Ascending aorta (tissue), 2 donors: ENCODE measurements around the gene TMEM269. TPM values are rescaled to one million over a fixed set of nuclear protein-coding genes. Genes with fewer than 3 reads are reported as not detected.
"Not testable (repeated sequence)": the region's sequence is repeated elsewhere in the genome, so short reads cannot be mapped to it uniquely, and the experiment has no call there.

Source experiments
- DNase-seq, 2 donors: peaks; one replicate each; pipeline ENCODE4 v3.0.0-alpha.2; 2019; ENCODE audit warnings: low spot score in 2 of 2
- H3K27ac ChIP-seq, 2 donors: fragments of 200-600 bp; sonication (generic); one replicate each; pipeline ENCODE4 v1.5.1; 2016 to 2017; ENCODE audit warnings: mild to moderate bottlenecking in 1 of 2
- H3K27me3 ChIP-seq: fragments of 200-600 bp; sonication (generic); one replicate; pipeline ENCODE4 v1.5.1; 2017
- H3K36me3 ChIP-seq, 2 donors: fragments of 200-600 bp; sonication (generic); one replicate each; pipeline ENCODE4 v1.5.1; 2016
- H3K4me1 ChIP-seq, 2 donors: fragments of 200-600 bp; sonication (generic); one replicate each; pipeline ENCODE4 v1.5.1; 2016 to 2017; ENCODE audit warnings: mild to moderate bottlenecking in 1 of 2
- H3K4me3 ChIP-seq, 2 donors: fragments of 200-600 bp; sonication (generic); one replicate each; pipeline ENCODE4 v1.5.1; 2016 to 2017; ENCODE audit warnings: mild to moderate bottlenecking in 1 of 2
- H3K9me3 ChIP-seq, 2 donors: fragments of 200-600 bp; sonication (generic); one replicate each; pipeline ENCODE4 v1.5.1; 2016
- CTCF ChIP-seq, 3 experiments: fragments of 200-600 bp in 2 of 3; fragments of 450-650 bp in 1 of 3; sonication (generic) in 2 of 3; IDR thresholded peaks; one replicate each; pipeline ENCODE4 v1.5.1; 2016 to 2019; ENCODE audit warnings: antibody characterized with exemption in 3 of 3, mild to moderate bottlenecking in 1 of 3, moderate library complexity in 1 of 3
- intact Hi-C: fragments of 100-400 bp; cut with DNase I; formaldehyde crosslinking; loops from one replicate; pipeline ENCODE4 v1.15.1; 2023
- total RNA-seq: library from RNA; depleted of rRNA; stranded (reverse); fragments of >200 nt; gene quantifications from one replicate; pipeline ENCODE4 v1.1.0, GENCODE V29; 2016

Gene TMEM269
- total RNA-seq, 1 donor from 2014 or later, result not detected

DNA sequence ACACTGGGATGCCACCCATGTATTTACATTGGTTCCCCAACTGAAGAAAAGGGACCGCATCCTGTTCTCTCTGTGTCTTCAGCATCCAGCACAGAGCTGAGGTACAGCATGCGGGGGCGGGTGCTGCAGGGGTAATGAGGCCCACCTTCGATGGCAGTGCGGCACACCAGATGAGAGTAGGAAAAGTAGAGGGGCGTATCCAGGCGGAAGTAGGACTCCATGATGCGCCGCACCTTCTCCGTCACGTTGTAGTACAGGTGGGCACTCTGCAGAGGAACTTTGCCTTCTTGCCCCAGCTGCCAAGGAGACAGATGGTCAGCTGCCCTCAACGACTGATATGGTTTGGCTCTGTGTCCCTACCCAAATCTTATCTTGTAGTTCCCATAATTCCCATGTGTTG, 34.8 kb upstream of the TMEM269 start:
- H3K4me3 ChIP-seq, result no peak overlapping the region
- intact Hi-C loops, result no loop called here
- no peak for DNase-seq
- H3K4me1 ChIP-seq, result no peaks in the 10 kb centered on the region
- no peaks in the 10 kb centered on the region for H3K27me3 ChIP-seq
- peaks cover 70 to 85% of the 10 kb centered on the region in 2 donors for H3K36me3 ChIP-seq
- no peak overlapping the region for H3K27ac ChIP-seq
- no peak for TF ChIP-seq CTCF (IDR thresholded peaks at IDR 0.05)
- no peaks in the 10 kb centered on the region for H3K9me3 ChIP-seq

DNA sequence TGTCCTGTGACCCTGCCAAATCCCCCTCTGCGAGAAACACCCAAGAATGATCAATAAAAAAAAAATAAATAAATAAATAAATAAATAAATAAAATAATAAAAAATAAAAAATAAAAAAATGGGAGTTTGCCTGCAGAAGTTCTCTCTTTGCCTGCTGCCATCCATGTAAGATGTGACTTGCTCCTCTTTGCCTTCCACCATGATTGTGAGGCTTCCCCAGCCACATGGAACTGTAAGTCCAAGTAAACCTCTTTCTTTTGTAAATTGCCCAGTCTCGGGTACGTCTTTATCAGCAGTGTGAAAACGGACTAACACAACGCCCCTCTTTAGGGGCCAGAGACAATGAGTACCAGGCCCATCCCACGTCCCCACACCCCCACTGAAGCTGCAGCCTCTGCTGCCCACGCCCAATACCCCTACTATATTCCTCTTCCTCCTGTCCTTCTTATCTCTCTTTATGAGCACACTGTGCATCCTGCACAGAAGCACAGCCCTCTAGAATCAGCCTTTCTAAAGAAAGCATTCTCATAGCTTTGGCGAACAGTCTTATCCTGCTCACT, 33.2 kb upstream of the TMEM269 start:
- H3K4me1 ChIP-seq, DNase-seq, H3K4me3 ChIP-seq, intact Hi-C loops, H3K27ac ChIP-seq, H3K9me3 ChIP-seq, H3K27me3 ChIP-seq: not testable (repeated sequence)
- peaks cover 73 to 88% of the 10 kb centered on the region in 2 donors for H3K36me3 ChIP-seq

DNA sequence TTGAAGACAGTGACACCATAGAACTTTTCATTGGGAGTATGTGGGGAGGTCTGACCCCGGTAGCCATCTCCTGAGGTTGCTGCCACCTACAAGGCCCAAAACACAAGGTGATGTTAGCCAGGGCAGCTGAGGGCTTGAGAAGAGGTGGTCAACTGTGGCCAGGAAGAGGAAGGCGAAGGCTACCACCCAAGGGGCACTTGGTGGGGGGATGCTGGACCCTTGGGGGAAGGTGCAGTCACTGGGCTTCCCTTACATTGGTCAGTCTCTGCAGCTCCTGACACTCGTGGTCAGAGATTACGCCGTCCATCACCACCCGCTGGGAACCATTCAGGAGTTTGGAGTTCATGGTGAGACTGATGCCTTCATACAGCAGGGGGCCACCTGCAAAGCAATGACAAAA, 32.5 kb upstream of the TMEM269 start:
- Histone ChIP-seq H3K36me3 (peaks cover 67 to 88% of the 10 kb centered on the region in 2 donors), H3K9me3 (no peaks in the 10 kb centered on the region), H3K27me3 (no peaks in the 10 kb centered on the region), H3K4me1 (no peaks in the 10 kb centered on the region), H3K4me3 (no peak overlapping the region), H3K27ac (no peak overlapping the region)
- intact Hi-C loops, result no loop called here
- no peak for TF ChIP-seq CTCF (IDR thresholded peaks at IDR 0.05)
- no peak for DNase-seq

DNA sequence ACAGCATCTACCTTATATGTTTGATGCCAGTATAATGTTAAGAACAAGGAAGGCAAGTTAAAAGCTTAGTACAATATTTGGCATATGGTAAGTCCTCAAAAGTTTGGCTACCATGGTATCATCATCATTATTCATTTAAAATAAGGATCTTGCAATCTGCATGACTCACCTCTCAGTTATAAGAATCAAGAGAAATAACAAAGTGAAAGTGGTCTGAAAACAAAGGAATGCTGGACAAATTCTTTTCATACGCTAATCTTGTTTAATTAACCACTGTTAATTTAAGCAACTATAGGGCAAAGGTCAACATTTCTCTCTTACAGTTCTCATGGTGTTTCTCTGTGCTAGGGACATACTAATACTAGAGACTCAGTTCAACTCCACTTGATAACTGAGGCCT, 31.7 kb upstream of the TMEM269 start:
- peaks cover 69 to 88% of the 10 kb centered on the region in 2 donors for H3K36me3 ChIP-seq
- intact Hi-C loops, result no loop called here
- DNase-seq, result no peak

DNA sequence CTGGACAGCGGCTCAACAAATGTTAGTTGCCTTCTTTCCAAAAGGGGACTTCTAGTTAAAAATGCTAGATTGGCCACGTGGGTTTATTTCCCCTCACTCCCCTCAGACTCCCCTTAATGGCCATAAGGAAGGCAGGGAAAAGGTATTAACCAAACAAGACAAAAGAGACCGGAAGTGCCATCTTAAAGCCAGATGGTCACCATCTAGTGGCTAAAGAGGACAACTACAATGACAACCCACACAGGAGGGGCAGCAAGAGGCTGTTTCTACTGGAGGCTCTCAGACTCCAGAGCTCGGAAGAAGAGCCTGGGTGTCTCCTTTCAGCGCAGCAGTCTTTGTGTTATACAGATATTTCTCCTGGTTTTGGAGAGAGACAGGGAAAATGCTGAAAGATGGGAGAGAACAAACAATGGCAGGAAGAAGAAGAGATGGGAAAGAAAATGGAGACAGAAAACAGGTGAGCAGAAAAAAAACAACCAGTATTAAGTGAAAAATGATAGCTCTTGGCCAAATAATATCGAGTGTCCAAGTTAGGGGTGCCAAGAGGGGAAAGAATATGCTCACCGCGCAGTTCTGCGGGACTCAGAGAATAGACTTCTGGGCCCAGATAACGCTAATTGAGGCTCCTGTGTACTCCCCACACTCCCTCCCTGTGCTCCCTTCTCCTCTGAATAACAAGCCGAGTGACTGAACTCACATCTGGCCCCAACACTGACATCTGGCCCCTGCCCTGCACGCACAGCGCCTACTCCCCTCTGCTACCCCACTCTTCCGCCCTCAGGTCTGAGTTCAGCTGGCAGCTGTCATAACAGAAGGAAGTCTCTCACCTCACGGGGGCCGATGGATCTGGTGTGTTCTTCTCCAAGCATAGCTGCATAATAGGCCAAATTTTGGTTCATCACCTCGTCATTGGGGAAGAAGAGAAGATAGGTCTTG, 27.6 kb upstream of the TMEM269 start:
- H3K36me3 ChIP-seq, result peaks cover 67 to 93% of the 10 kb centered on the region in 2 donors

More for the DNA sequence above, 31.7 kb upstream of the TMEM269 start:
- no peak for TF ChIP-seq CTCF (IDR thresholded peaks at IDR 0.05)
- H3K4me1 ChIP-seq, result no peaks in the 10 kb centered on the region
- no peaks in the 10 kb centered on the region for H3K9me3 ChIP-seq
- H3K27ac ChIP-seq, result no peak overlapping the region
- H3K4me3 ChIP-seq, result no peak overlapping the region
- H3K27me3 ChIP-seq, result no peaks in the 10 kb centered on the region

More for the DNA sequence above, 27.6 kb upstream of the TMEM269 start:
- TF ChIP-seq CTCF (IDR thresholded peaks at IDR 0.05), result peak; percentile 48 to 58 (median 57)
- Histone ChIP-seq H3K4me3 (no peak overlapping the region), H3K27me3 (no peaks in the 10 kb centered on the region), H3K9me3 (no peaks in the 10 kb centered on the region), H3K27ac (no peak overlapping the region), H3K4me1 (no peaks in the 10 kb centered on the region)
- intact Hi-C loops, result loop anchor here (5.0 kb wide), 1 partner anchor 615 kb away; no protein-coding TSS in a partner anchor
- no peak for DNase-seq
